PC-3 (cell line): Measurements from ENCODE around the gene ANKRD10. TPM values are rescaled to one million over a fixed set of nuclear protein-coding genes. Genes with fewer than 3 reads are reported as not detected.

ENCODE experiments used
- ATAC-seq: fragments of 200-7000 bp; cut with Tn5 transposase; 2 replicates; pipeline ENCODE4 v1.9.1; 2020; ENCODE audit warnings: mild to moderate bottlenecking, moderate library complexity
- BruUV-seq: library from RNA; stranded (reverse); fragments of 400-500 nt; replicated peaks from 2 replicates; lab custom pipeline; 2021; lab: Mats Ljungman, UMichigan
- CTCF ChIA-PET: fragments of 300-600 bp; sonication (Branson Sonifier 250); formaldehyde crosslinking; loops from one replicate; lab custom pipeline; 2022; ENCODE audit warnings: antibody characterized with exemption; lab: Charles Lee
- POLR2A ChIA-PET: fragments of 300-600 bp; sonication (Branson Sonifier 250); formaldehyde crosslinking; loops from one replicate; lab custom pipeline; 2022; ENCODE audit warnings: antibody characterized with exemption; ENCODE audit not compliant: unreplicated experiment; lab: Charles Lee
- DNase-seq: peaks from one replicate; pipeline ENCODE4 v3.0.0-alpha.2; 2015
- H2AFZ ChIP-seq: fragments of 300-600 bp; sonication (generic); 2 replicates; pipeline ENCODE4 v1.6.0; 2016; ENCODE audit warnings: antibody characterized with exemption, low read length
- H3F3A ChIP-seq: fragments of 300-600 bp; sonication (generic); one replicate; pipeline ENCODE4 v1.6.0; 2017; ENCODE audit warnings: antibody characterized with exemption, low read length, control low read depth, mild to moderate bottlenecking; ENCODE audit not compliant: unreplicated experiment
- H3K27ac ChIP-seq: fragments of 300-600 bp; sonication (generic); 2 replicates; pipeline ENCODE4 v1.5.1; 2016; ENCODE audit warnings: mild to moderate bottlenecking, low read length
- H3K27me3 ChIP-seq: fragments of 300-600 bp; sonication (generic); 2 replicates; pipeline ENCODE4 v1.6.1; 2016; ENCODE audit warnings: low read length, mixed read lengths
- H3K36me3 ChIP-seq: fragments of 300-600 bp; sonication (generic); 2 replicates; pipeline ENCODE4 v1.6.1; 2016; ENCODE audit warnings: low read depth, mixed run types, low read length, mixed read lengths
- H3K4me1 ChIP-seq: fragments of 300-600 bp; sonication (generic); 2 replicates; pipeline ENCODE4 v1.5.1; 2016; ENCODE audit warnings: low read length; ENCODE audit not compliant: insufficient read depth
- H3K4me2 ChIP-seq: fragments of 300-600 bp; sonication (generic); 2 replicates; pipeline ENCODE4 v1.6.0; 2016; ENCODE audit warnings: low read length
- H3K4me3 ChIP-seq: fragments of 300-600 bp; sonication (generic); 2 replicates; pipeline ENCODE4 v1.5.1; 2016; ENCODE audit warnings: mild to moderate bottlenecking, low read length, mixed read lengths
- H3K79me2 ChIP-seq: fragments of 300-600 bp; sonication (generic); 2 replicates; pipeline ENCODE4 v1.6.1; 2017; ENCODE audit warnings: low read length, mixed read lengths
- H3K9ac ChIP-seq: fragments of 300-600 bp; sonication (generic); 2 replicates; pipeline ENCODE4 v1.6.0; 2016; ENCODE audit warnings: mild to moderate bottlenecking, low read length
- H3K9me2 ChIP-seq: fragments of 300-600 bp; sonication (generic); replicated peaks from 2 replicates; pipeline ENCODE4 v1.6.1; 2016; ENCODE audit warnings: mixed run types, low read length, mixed read lengths
- H3K9me3 ChIP-seq: fragments of 300-600 bp; sonication (generic); 2 replicates; pipeline ENCODE4 v1.6.1; 2016; ENCODE audit warnings: low read length, mixed read lengths
- H4K20me1 ChIP-seq: fragments of 300-600 bp; sonication (generic); 2 replicates; pipeline ENCODE4 v1.6.1; 2016; ENCODE audit warnings: low read length, mixed read lengths
- CTCF ChIP-seq: fragments of 300-600 bp; sonication (generic); conservative IDR thresholded peaks from 2 replicates; pipeline ENCODE4 v1.5.1; 2017; ENCODE audit warnings: antibody characterized with exemption, low read depth, mild to moderate bottlenecking, low read length
- EZH2 ChIP-seq: fragments of 300-600 bp; sonication (generic); IDR thresholded peaks from one replicate; pipeline ENCODE4 v1.6.1; 2017; ENCODE audit warnings: antibody characterized with exemption, mild to moderate bottlenecking, low read length; ENCODE audit not compliant: unreplicated experiment
- EZH2phosphoT487 ChIP-seq: fragments of 300-600 bp; sonication (generic); IDR thresholded peaks from 2 replicates; pipeline ENCODE4 v1.6.1; 2018; ENCODE audit warnings: mild to moderate bottlenecking, antibody characterized with exemption, low read length, borderline replicate concordance
- intact Hi-C: fragments of 100-400 bp; cut with micrococcal nuclease; formaldehyde crosslinking; loops from 2 replicates; pipeline ENCODE4 v1.9.0; 2023
- total RNA-seq: library from RNA; depleted of rRNA; stranded (reverse); fragments of >200 nt; gene quantifications from 2 replicates; pipeline ENCODE4 v1.2.3, GENCODE V29; 2014

ANKRD10 gene
- total RNA-seq, 1 experiment from 2014 or later: 60.2 TPM

- no peaks in the 10 kb centered on the region for H3K9me2 ChIP-seq
- TF ChIP-seq CTCF: no peak
- no peak for TF ChIP-seq EZH2phosphoT487
- no peak for TF ChIP-seq EZH2
- no peak overlapping the region for H3K4me3 ChIP-seq
- POLR2A ChIA-PET: no interaction called here
- H3K79me2 ChIP-seq: no peaks in the 10 kb centered on the region
- CTCF ChIA-PET: no interaction called here
- no peaks in the 10 kb centered on the region for H4K20me1 ChIP-seq
- DNase-seq (no peak), ATAC-seq (no peak)
- H3K9ac ChIP-seq: no peak overlapping the region
- H2AFZ ChIP-seq: no peak overlapping the region
- H3K4me1 ChIP-seq: no peaks in the 10 kb centered on the region
- no peak overlapping the region for H3K4me2 ChIP-seq
- H3K27ac ChIP-seq: no peak overlapping the region
- H3F3A ChIP-seq: no peaks in the 10 kb centered on the region
- H3K9me3 ChIP-seq: no peaks in the 10 kb centered on the region
- H3K36me3 ChIP-seq: no peaks in the 10 kb centered on the region
- H3K27me3 ChIP-seq: no peaks in the 10 kb centered on the region
- intact Hi-C loops: no loop called here
- BruUV-seq: no TSS peak
Observed at GRCh38 chr13:110880627-110881026, 34.2 kb downstream of the ANKRD10 start.

GRCh38 chr13:110879482-110879881, 35.4 kb downstream of the ANKRD10 start:
- Histone ChIP-seq H3K9ac (no peak overlapping the region), H3K79me2 (no peaks in the 10 kb centered on the region), H3K9me2 (no peaks in the 10 kb centered on the region), H3F3A (no peaks in the 10 kb centered on the region), H3K9me3 (no peaks in the 10 kb centered on the region), H3K4me1 (peaks cover 7% of the 10 kb centered on the region), H2AFZ (no peak overlapping the region), H3K27ac (no peak overlapping the region), H4K20me1 (no peaks in the 10 kb centered on the region), H3K36me3 (no peaks in the 10 kb centered on the region), H3K27me3 (no peaks in the 10 kb centered on the region), H3K4me3 (no peak overlapping the region), H3K4me2 (no peak overlapping the region)
- no TSS peak for BruUV-seq
- ChIA-PET POLR2A (no interaction called here), CTCF (no interaction called here)
- TF ChIP-seq EZH2 (no peak), EZH2phosphoT487 (no peak), CTCF (no peak)
- no peak for ATAC-seq
- DNase-seq: no peak
- intact Hi-C loops: no loop called here

GRCh38 chr13:110877737-110878258, 37.1 kb downstream of the ANKRD10 start:
- BruUV-seq: no TSS peak
- Histone ChIP-seq H3K4me3 (no peak overlapping the region), H3K4me2 (no peak overlapping the region), H3K4me1 (peaks cover 12% of the 10 kb centered on the region), H3K27me3 (no peaks in the 10 kb centered on the region), H3K9me2 (no peaks in the 10 kb centered on the region), H3K9ac (no peak overlapping the region), H3K9me3 (no peaks in the 10 kb centered on the region), H3K79me2 (no peaks in the 10 kb centered on the region), H4K20me1 (no peaks in the 10 kb centered on the region), H3K36me3 (no peaks in the 10 kb centered on the region), H3F3A (no peaks in the 10 kb centered on the region), H2AFZ (no peak overlapping the region), H3K27ac (no peak overlapping the region)
- no peak for TF ChIP-seq EZH2
- no peak for TF ChIP-seq EZH2phosphoT487
- TF ChIP-seq CTCF: no peak
- ATAC-seq (no peak), DNase-seq (no peak)
- ChIA-PET POLR2A (no interaction called here), CTCF (no interaction called here)
- intact Hi-C loops: no loop called here
